Heart right ventricle (tissue), 16 donors: ENCODE data around the gene RPS27L. TPM values are rescaled to one million over a fixed set of nuclear protein-coding genes. Genes with fewer than 3 reads are reported as not detected.

Experiments used
- ATAC-seq, 8 donors: fragments of 200-7000 bp; cut with Tn5 transposase; one replicate each; pipeline ENCODE4 v1.9.1; 2020; ENCODE audit warnings: mild to moderate bottlenecking in 8 of 8, moderate library complexity in 8 of 8, moderate number of reproducible peaks in 1 of 8
- DNase-seq, 2 donors: peaks; one replicate each; pipeline ENCODE4 v3.0.0-alpha.2; 2020
- H3K27ac ChIP-seq, 10 donors: fragments of 200-600 bp; sonication (generic) in 2 of 10; one replicate each; pipeline versions ENCODE4 v1.5.0 to v1.8.0; 2020 to 2022; ENCODE audit warnings: mild to moderate bottlenecking in 3 of 10
- H3K27me3 ChIP-seq, 7 donors: fragments of 200-600 bp; one replicate each; pipeline ENCODE4 v1.8.0; 2021 to 2022; ENCODE audit warnings: mild to moderate bottlenecking in 2 of 7
- H3K36me3 ChIP-seq, 9 donors: fragments of 200-600 bp; sonication (generic) in 1 of 9; one replicate each; pipeline versions ENCODE4 v1.5.0 to v1.8.0; 2020 to 2022; ENCODE audit warnings: mild to moderate bottlenecking in 2 of 9
- H3K4me1 ChIP-seq, 9 donors: fragments of 200-600 bp; sonication (generic) in 1 of 9; one replicate each; pipeline versions ENCODE4 v1.5.0 to v1.8.0; 2020 to 2022; ENCODE audit warnings: mild to moderate bottlenecking in 4 of 9
- H3K4me3 ChIP-seq, 10 donors: fragments of 200-600 bp; sonication (generic) in 2 of 10; one replicate each; pipeline versions ENCODE4 v1.5.0 to v1.8.0; 2020 to 2022; ENCODE audit warnings: mild to moderate bottlenecking in 7 of 10, moderate library complexity in 2 of 10
- H3K9me3 ChIP-seq, 11 donors: fragments of 200-600 bp in 10 of 11; sonication (generic) in 2 of 11; one replicate each; pipeline versions ENCODE4 v1.5.0 to v1.8.0; 2013 to 2022; ENCODE audit warnings: mild to moderate bottlenecking in 2 of 11, control low read depth in 1 of 11, moderate library complexity in 1 of 11
- CTCF ChIP-seq, 9 donors: fragments of 200-600 bp; sonication (generic) in 2 of 9; IDR thresholded peaks; one replicate each; pipeline versions ENCODE4 v1.5.0 to v1.8.0; 2021 to 2022; ENCODE audit warnings: antibody characterized with exemption in 9 of 9, mild to moderate bottlenecking in 5 of 9, moderate library complexity in 1 of 9
- WGBS, 2 donors: extraction: QIAGEN DNeasy Blood & Tissue Kit; methylation state at CpG; one replicate each; pipeline ENCODE4 v1.1.7; 2013; ENCODE audit warnings: inconsistent platforms in 1 of 2; 5-methylcytosine and 5-hydroxymethylcytosine counted together
- intact Hi-C, 10 donors: fragments of 100-400 bp; cut with DNase I; formaldehyde crosslinking; loops; one replicate each; pipeline versions ENCODE4 v1.11.1 to v1.14.2; 2022
- polyA plus RNA-seq, 2 donors: library from polyadenylated mRNA; stranded (reverse); fragments of 200-250 nt; gene quantifications; one replicate each; pipeline ENCODE4 v1.2.3, GENCODE V29; 2013
- total RNA-seq, 10 donors: library from RNA; stranded (reverse); fragmentation: NEBNext Ultra II Directional in 3 of 10; extraction: Animal tissue kit (Norgen Biotek cat#: 25700) in 3 of 10; gene quantifications; one replicate each; pipeline versions ENCODE4 v1.2.1 to v1.2.4, GENCODE V29; 2021 to 2023
- donor health status: Arrhythmogenic right ventricular cardiomyopathy.
- donor health status: ischemic (EF 13 %, LVEDD 7.1; RV severe dilation, severe dysfunction).
- donor health status: healthy with polysubstance abuse.
- donor health status: DM: no; HTN: yes; CAD: no.
- donor health status: DM: no; HTN: no; CAD: no.
- donor health status: ischemic (EF 25% LVEDD 6.9; RV normal size, moderate dysfunction).
- donor health status: ischemic (EF 25% LVEDD 5.7; RV mildly dilated, moderate dysfunction).
- donor health status: healthy.
- donor health status: DM: yes; HTN: yes; CAD: no.
- donor health status: Ischemic cardiomyopathy.
- donor health status: ischemic (EF 35%, LVEDD 5.7; RV mildly dilated, moderate dysfunction).
- donor health status: nonischemic (EF 11% LVEDD 7.7; RV severe dilation, severe dysfunction).
- donor health status: DM: yes; HTN: yes; CAD: no.
- donor health status: PGD.
- donor health status: ischemic (EF 29% LVEDD 5.4; RV normal size, mild dysfunction).
- donor health status: nonischemic (EF 23%, LVEDD 6.1; RV moderate dilation, normal function).

RPS27L gene
- total and polyA plus RNA-seq, 12 donors, result 70.6 to 177 (median 130) TPM

- intact Hi-C loops, result no loop called here
- no peaks in the 10 kb centered on the region for H3K27me3 ChIP-seq
- H3K27ac ChIP-seq, result no peak overlapping the region
Observed at GRCh38 chr15:63112871-63113270, 44.4 kb downstream of the RPS27L start.

DNA sequence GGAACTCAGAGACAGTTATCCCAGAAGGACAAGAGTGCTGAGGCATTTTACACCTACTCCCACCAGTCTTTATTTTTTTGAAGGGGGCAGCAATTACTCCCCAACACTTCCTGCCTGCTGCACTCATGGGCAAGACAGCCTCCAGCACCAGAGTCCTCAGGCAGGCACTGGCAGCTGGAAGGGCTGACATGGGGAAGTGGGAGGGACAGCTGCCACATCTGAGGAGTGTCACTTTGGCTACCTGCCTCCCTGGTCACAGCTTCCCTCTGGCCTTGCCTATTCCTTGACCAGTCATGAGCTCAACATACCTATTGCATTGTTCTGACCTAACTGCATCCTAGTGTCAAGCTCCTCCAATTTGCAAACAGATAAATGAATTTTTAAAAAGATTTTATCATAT, 45.8 kb downstream of the RPS27L start:
- intact Hi-C loops, result no loop called here
- Histone ChIP-seq H3K4me3 (no peak overlapping the region), H3K27ac (no peak overlapping the region), H3K4me1 (peaks cover 0 to 8% (median 0%) of the 10 kb centered on the region in 9 donors), H3K36me3 (no peaks in the 10 kb centered on the region), H3K9me3 (no peaks in the 10 kb centered on the region), H3K27me3 (no peaks in the 10 kb centered on the region)
- DNase-seq (no peak), ATAC-seq (peak in 2 of 8 donors; percentile 28 to 59)
- TF ChIP-seq CTCF (IDR thresholded peaks at IDR 0.05), result no peak

More at GRCh38 chr15:63112871-63113270, 44.4 kb downstream of the RPS27L start:
- 95 to 96% methylated on average over 3 of the region's 3 CpGs for WGBS, 2 donors
- DNase-seq (no peak), ATAC-seq (peak in 3 of 8 donors; percentile 29 to 73 (median 52))
- Histone ChIP-seq H3K4me3 (no peak overlapping the region), H3K4me1 (peaks cover 0 to 8% (median 0%) of the 10 kb centered on the region in 9 donors), H3K36me3 (no peaks in the 10 kb centered on the region), H3K9me3 (no peaks in the 10 kb centered on the region)
- TF ChIP-seq CTCF (IDR thresholded peaks at IDR 0.05), result no peak

GRCh38 chr15:63110428-63111026, 46.8 kb downstream of the RPS27L start:
- intact Hi-C loops, result no loop called here
- TF ChIP-seq CTCF (IDR thresholded peaks at IDR 0.05), result no peak
- WGBS, 2 donors, result 86 to 95% methylated on average over 3 of the region's 3 CpGs

DNA sequence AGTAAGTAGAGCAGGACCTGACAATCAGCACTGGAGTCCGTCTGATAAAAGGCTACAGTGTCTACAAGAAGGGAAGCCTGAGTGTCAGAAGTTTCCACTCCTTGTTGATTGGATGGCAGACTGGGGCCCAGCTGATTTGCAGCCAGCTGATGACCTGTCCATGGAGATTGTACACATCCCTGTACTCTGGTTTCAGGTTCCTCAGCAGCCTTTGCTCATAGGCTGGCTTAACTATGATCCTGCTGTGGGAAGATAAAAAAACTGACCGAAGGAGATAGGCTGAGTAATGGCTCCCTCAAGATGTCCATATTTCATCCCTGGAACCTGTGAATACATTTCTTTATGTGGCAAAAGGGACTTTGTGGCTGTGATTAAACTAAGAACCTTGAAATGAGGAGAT, 47.4 kb downstream of the RPS27L start:
- H3K27ac ChIP-seq, result no peak overlapping the region
- no peak overlapping the region for H3K4me3 ChIP-seq
- peaks cover 0 to 8% (median 0%) of the 10 kb centered on the region in 9 donors for H3K4me1 ChIP-seq
- no peaks in the 10 kb centered on the region for H3K27me3 ChIP-seq
- WGBS, 2 donors, result 87 to 94% methylated on average over 2 of the region's 2 CpGs
- ATAC-seq (no peak), DNase-seq (no peak)
- intact Hi-C loops, result no loop called here
- H3K9me3 ChIP-seq, result no peaks in the 10 kb centered on the region
- TF ChIP-seq CTCF (IDR thresholded peaks at IDR 0.05), result no peak
- H3K36me3 ChIP-seq, result no peaks in the 10 kb centered on the region

More at GRCh38 chr15:63110428-63111026, 46.8 kb downstream of the RPS27L start:
- H3K4me1 ChIP-seq, result peaks cover 0 to 8% (median 0%) of the 10 kb centered on the region in 9 donors
- no peak overlapping the region for H3K27ac ChIP-seq
- no peaks in the 10 kb centered on the region for H3K9me3 ChIP-seq
- DNase-seq (no peak), ATAC-seq (no peak)
- H3K36me3 ChIP-seq, result no peaks in the 10 kb centered on the region
- H3K4me3 ChIP-seq, result no peak overlapping the region
- no peaks in the 10 kb centered on the region for H3K27me3 ChIP-seq
